ENCODE measurements around the gene SPRTN.

Gene SPRTN

GRCh38 chr1:231383159-231383860, 45.2 kb downstream of the SPRTN start:
- H3K36me3 ChIP-seq (ENCODE audit: control insufficient read depth, insufficient read depth, low read length): no peaks in the 10 kb centered on the region; the same call in 1 of the 2 replicates
- no peaks in the 10 kb centered on the region for H3K27me3 ChIP-seq (replicated peaks; ENCODE audit: control insufficient read depth, insufficient read depth, low read length)
- no peak for DNase-seq (ENCODE audit: extremely low read depth, insufficient read length)
- no peak for TF ChIP-seq CTCF (IDR thresholded peaks at IDR 0.05; ENCODE audit: insufficient read depth, low read length, poor library complexity, severe bottlenecking)
- no peak overlapping the region for H3K4me3 ChIP-seq (replicated peaks; ENCODE audit: low read depth, low read length)

- no peaks in the 10 kb centered on the region for H3K27me3 ChIP-seq (replicated peaks; ENCODE audit: control insufficient read depth, insufficient read depth, low read length)
- no peak overlapping the region for H3K4me3 ChIP-seq (replicated peaks; ENCODE audit: low read depth, low read length)
- DNase-seq (ENCODE audit: extremely low read depth, insufficient read length): no peak
- H3K36me3 ChIP-seq (ENCODE audit: control insufficient read depth, insufficient read depth, low read length): no peaks in the 10 kb centered on the region; the same call in 1 of the 2 replicates
- TF ChIP-seq CTCF (IDR thresholded peaks at IDR 0.05; ENCODE audit: insufficient read depth, low read length, poor library complexity, severe bottlenecking): no peak
Measured at GRCh38 chr1:231384696-231385415, 46.8 kb downstream of the SPRTN start.

GRCh38 chr1:231385416-231385748, 47.3 kb downstream of the SPRTN start:
- Histone ChIP-seq H3K36me3 (ENCODE audit: control insufficient read depth, insufficient read depth, low read length) (no peaks in the 10 kb centered on the region; the same call in 1 of the 2 replicates), H3K4me3 (replicated peaks; ENCODE audit: low read depth, low read length) (no peak overlapping the region), H3K27me3 (replicated peaks; ENCODE audit: control insufficient read depth, insufficient read depth, low read length) (no peaks in the 10 kb centered on the region)
- no peak for TF ChIP-seq CTCF (IDR thresholded peaks at IDR 0.05; ENCODE audit: insufficient read depth, low read length, poor library complexity, severe bottlenecking)
- DNase-seq (ENCODE audit: extremely low read depth, insufficient read length): no peak

GRCh38 chr1:231386466-231386865, 48.4 kb downstream of the SPRTN start:
- Histone ChIP-seq H3K27me3 (replicated peaks; ENCODE audit: control insufficient read depth, insufficient read depth, low read length) (no peaks in the 10 kb centered on the region), H3K36me3 (ENCODE audit: control insufficient read depth, insufficient read depth, low read length) (no peaks in the 10 kb centered on the region; the same call in 1 of the 2 replicates), H3K4me3 (replicated peaks; ENCODE audit: low read depth, low read length) (no peak overlapping the region)
- DNase-seq (ENCODE audit: extremely low read depth, insufficient read length): no peak
- TF ChIP-seq CTCF (IDR thresholded peaks at IDR 0.05; ENCODE audit: insufficient read depth, low read length, poor library complexity, severe bottlenecking): no peak

GRCh38 chr1:231387770-231388669, 49.9 kb downstream of the SPRTN start:
- Histone ChIP-seq H3K36me3 (ENCODE audit: control insufficient read depth, insufficient read depth, low read length) (no peaks in the 10 kb centered on the region; the same call in 1 of the 2 replicates), H3K27me3 (replicated peaks; ENCODE audit: control insufficient read depth, insufficient read depth, low read length) (no peaks in the 10 kb centered on the region), H3K4me3 (replicated peaks; ENCODE audit: low read depth, low read length) (no peak overlapping the region)
- no peak for DNase-seq (ENCODE audit: extremely low read depth, insufficient read length)
- TF ChIP-seq CTCF (IDR thresholded peaks at IDR 0.05; ENCODE audit: insufficient read depth, low read length, poor library complexity, severe bottlenecking): no peak
